GM12874 (cell line): ENCODE results near the gene REEP6.
A peak's percentile ranks its signal among the peaks of the same experiment; 100 is the strongest.

Experiments
- TF ChIP-seq, protein P1 (sequence below): IDR thresholded peaks from 2 replicates; pipeline ENCODE4 v1.5.1; 2011; ENCODE audit warnings: low read depth, mild to moderate bottlenecking, control low read depth, low read length, moderate library complexity; ENCODE audit not compliant: insufficient read depth

Gene REEP6

GRCh38 chr19:1491114-1491848 lies at the start of gene REEP6:
REEP6 (plus strand) TSS chr19:1491181; CDS start chr19:1491270, 89 bp downstream.
- TF ChIP-seq, protein P1, sequence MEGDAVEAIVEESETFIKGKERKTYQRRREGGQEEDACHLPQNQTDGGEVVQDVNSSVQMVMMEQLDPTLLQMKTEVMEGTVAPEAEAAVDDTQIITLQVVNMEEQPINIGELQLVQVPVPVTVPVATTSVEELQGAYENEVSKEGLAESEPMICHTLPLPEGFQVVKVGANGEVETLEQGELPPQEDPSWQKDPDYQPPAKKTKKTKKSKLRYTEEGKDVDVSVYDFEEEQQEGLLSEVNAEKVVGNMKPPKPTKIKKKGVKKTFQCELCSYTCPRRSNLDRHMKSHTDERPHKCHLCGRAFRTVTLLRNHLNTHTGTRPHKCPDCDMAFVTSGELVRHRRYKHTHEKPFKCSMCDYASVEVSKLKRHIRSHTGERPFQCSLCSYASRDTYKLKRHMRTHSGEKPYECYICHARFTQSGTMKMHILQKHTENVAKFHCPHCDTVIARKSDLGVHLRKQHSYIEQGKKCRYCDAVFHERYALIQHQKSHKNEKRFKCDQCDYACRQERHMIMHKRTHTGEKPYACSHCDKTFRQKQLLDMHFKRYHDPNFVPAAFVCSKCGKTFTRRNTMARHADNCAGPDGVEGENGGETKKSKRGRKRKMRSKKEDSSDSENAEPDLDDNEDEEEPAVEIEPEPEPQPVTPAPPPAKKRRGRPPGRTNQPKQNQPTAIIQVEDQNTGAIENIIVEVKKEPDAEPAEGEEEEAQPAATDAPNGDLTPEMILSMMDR = no peak

DNA sequence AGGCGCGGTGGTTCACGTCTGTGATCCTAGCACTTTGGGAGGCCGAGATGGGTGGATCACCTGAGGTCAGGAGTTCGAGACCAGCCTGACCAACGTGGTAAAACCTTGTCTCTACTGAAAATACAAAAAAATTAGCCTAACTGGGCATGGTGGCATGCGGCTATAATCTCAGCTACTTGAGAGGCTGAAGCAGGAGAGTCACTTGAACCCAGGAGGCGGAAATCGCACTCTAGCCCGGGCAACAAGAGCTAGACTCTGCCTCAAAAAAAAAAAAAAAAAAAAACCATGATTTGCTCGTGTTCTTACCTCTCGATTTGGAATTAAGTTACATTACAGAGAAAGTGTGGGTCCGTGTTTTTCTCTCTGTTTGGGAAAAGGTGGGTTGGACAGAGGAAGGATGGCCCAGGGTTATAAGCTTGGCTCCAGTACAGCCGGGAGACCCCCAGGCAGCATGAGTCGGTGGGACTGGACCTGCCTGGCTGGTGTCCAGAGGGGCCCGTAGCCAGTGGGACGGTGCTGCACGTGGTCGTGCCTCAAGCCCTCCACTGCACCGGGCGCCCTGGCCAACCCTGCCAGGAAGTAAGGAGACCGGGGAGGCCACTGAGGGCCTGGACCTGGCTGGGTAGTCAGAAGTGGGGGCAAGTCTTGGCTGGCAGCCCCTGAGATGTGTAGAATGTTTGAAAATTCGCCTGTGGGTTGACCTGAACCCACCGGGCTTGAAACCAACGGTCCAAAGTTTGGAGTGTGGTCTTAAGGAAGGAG lies 49.1 kb upstream of the REEP6 start:
- TF ChIP-seq, protein P1 = no peak

DNA sequence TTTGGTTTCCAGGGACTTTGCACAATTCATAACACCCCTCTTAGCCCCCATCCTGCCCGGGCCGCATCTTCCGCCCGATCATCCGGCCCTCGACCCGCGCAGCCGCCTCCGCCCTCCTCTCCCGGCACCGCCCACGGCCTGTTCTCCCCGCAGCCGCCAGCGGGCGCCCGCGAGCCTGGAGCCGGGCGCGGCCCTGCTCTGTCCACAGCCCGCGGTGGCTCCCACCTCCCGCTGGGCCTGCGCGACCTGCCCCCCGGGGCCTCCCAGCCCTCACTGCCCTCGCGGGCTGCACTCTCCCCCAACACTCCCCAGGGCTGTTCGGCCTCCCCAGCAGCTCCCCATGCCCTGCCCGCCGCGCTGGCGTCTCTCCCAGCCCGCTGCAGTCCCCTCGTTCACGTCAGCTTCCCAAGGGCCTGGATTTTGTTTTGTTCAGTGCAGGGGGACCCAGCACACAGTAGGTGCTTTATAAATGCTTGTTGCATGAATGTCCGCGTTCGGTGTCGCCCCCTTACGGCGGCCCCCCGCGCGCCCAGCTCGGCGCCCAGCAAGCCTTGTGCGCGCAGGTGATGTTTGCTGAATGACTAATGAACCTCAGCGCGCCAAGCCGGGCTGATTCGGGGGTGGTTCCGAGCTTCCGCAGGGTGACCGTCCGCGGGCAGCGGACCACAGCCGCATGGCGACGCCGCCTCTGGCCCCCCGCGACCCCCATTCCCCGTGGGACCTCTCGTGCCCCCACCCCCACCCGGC lies 45.6 kb upstream of the REEP6 start:
- TF ChIP-seq, protein P1 = peak; percentile 98

DNA sequence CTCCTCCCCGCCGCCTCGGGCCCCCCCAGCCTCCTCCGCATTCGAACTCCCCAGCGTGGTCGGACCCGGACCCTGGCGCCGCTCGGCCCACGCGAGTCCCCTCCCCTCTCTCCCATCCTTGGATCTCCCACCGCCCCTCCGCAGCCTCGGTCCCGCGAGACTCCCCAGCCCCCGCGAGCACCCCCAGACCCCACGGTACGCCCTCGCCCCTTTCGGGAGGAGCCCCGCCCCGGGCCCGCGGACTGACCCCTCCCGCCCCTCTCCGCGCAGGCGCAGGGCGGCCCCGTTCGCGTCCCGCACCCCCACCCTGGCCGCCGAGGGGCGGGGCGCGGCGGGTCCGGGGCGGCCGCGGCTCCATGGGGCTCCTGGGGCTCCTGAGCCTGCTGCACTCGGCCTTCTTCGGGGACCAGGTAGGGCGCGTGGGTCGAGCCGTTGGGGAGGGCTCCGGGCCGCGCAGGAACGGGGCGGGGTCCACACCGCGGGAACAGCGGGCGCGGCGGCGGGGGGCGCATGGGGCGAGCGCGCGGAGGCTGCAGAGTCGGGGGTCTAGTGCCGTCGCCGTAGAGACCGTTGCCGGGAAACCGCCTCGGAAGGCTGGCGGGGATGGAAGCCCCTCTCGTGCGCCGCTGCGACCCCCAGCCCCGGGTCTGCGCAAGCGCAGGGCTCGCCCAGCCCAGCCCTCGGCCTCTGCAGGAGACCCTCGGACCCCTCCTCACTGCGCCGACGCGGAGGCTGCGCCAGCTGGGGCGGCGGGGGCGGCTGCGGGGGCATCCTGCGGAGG lies 44.9 kb upstream of the REEP6 start:
- TF ChIP-seq, protein P1 = no peak

DNA sequence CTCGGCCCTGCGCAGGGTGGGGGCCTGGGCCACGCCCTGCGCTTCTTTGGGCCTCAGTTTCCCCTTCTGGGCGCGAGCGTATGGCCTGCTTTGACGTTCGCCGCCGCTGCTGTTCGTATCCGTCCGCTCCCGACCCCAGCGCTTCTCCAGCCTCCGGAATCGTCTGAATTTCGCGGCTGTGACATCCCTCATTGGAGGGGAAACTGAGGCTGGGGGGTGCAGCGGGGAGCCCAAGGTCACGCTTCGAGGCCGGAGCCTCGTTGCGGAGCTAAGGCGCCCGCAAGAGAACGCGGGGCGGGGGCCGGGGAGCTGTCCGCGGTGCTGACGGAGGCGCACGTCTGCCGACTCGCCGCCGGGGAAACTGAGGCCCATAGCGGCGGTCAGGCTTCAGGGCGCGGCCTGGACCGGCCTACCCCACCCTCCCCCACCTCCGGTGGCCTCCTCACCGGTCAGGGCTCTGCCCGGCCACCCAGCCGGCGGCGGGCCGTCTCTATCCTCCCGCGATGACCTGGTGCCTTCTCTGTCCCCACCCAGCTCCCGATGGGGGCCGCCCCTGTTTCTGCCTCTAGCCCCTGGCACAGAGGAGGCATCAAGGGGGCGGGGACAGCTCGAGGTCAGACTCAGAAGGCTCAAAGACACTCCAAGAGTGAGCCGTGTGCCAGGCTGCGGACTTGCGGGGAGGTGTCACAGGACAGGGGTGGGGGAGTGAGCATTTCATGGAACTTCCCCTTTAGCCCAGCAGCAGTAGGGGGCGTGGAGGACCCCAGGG lies 44.1 kb upstream of the REEP6 start:
- TF ChIP-seq, protein P1 = no peak

- TF ChIP-seq, protein P1 = no peak
These were observed 43.5 kb upstream of the REEP6 start for GRCh38 chr19:1447504-1447903.
